Measurements from ENCODE around the gene NDE1.

The NDE1 gene

GRCh38 chr16:15650019-15650697 is at the start of gene NDE1:
NDE1 (plus strand) TSS chr16:15650245; CDS start chr16:15664779, 14,534 bp downstream.
- peak; percentile 94 for DNase-seq (ENCODE audit: low spot score)
- no peak for TF ChIP-seq CTCF (conservative IDR thresholded peaks at IDR 0.05; ENCODE audit: low read depth)
- CTCF ChIA-PET = no interaction called here
- peak within 1 kb of the TSS; percentile 92 for H3K27ac ChIP-seq
- POLR2A ChIA-PET (ENCODE audit: low non-redundant PET) = no interaction called here

- DNase-seq (ENCODE audit: low spot score) = no peak
- TF ChIP-seq CTCF (conservative IDR thresholded peaks at IDR 0.05; ENCODE audit: low read depth) = no peak
- ChIA-PET CTCF (no interaction called here), POLR2A (ENCODE audit: low non-redundant PET) (no interaction called here)
- H3K27ac ChIP-seq = no peak overlapping the region
These were observed 48.7 kb upstream of the NDE1 start for GRCh38 chr16:15601212-15601879.

- TF ChIP-seq CTCF (conservative IDR thresholded peaks at IDR 0.05; ENCODE audit: low read depth) = no peak
- H3K27ac ChIP-seq = no peak overlapping the region
- POLR2A ChIA-PET (ENCODE audit: low non-redundant PET) = no interaction called here
- CTCF ChIA-PET = no interaction called here
- DNase-seq (ENCODE audit: low spot score) = no peak
These were observed 47.6 kb upstream of the NDE1 start for GRCh38 chr16:15602285-15603044.

GRCh38 chr16:15604460-15605440 is 45.3 kb upstream of the NDE1 start:
- TF ChIP-seq CTCF (conservative IDR thresholded peaks at IDR 0.05; ENCODE audit: low read depth) = no peak
- no peak for DNase-seq (ENCODE audit: low spot score)
- no peak overlapping the region for H3K27ac ChIP-seq
- CTCF ChIA-PET = no interaction called here
- POLR2A ChIA-PET (ENCODE audit: low non-redundant PET) = no interaction called here

GRCh38 chr16:15605839-15606517 is 44.1 kb upstream of the NDE1 start:
- DNase-seq (ENCODE audit: low spot score) = no peak
- ChIA-PET CTCF (interaction anchor here (0.9 kb wide), 1 partner anchor 37 kb away, joined by 3 read pairs; the partner anchor contains the start of gene MARF1), POLR2A (ENCODE audit: low non-redundant PET) (no interaction called here)
- H3K27ac ChIP-seq = no peak overlapping the region
- no peak for TF ChIP-seq CTCF (conservative IDR thresholded peaks at IDR 0.05; ENCODE audit: low read depth)

Measured in RWPE1 (cell line).